ENCODE data around the gene MRPL21.

MRPL21 gene

GRCh38 chr11:68930991-68931855 lies 27.6 kb upstream of the MRPL21 start:
- no peak overlapping the region for H3K27ac ChIP-seq
- no peak for DNase-seq (ENCODE audit: low spot score)
- TF ChIP-seq CTCF (IDR thresholded peaks at IDR 0.05): no peak
- H3K4me3 ChIP-seq: no peak overlapping the region

GRCh38 chr11:68929706-68930570 lies 26.3 kb upstream of the MRPL21 start:
- Histone ChIP-seq H3K4me3 (no peak overlapping the region), H3K27ac (no peak overlapping the region)
- no peak for DNase-seq (ENCODE audit: low spot score)
- TF ChIP-seq CTCF (IDR thresholded peaks at IDR 0.05): no peak

- TF ChIP-seq CTCF (IDR thresholded peaks at IDR 0.05): no peak
- Histone ChIP-seq H3K27ac (no peak overlapping the region), H3K4me3 (no peak overlapping the region)
- no peak for DNase-seq (ENCODE audit: low spot score)
These were observed 25.5 kb upstream of the MRPL21 start for GRCh38 chr11:68929135-68929534.

GRCh38 chr11:68928136-68928880 lies 24.7 kb upstream of the MRPL21 start:
- no peak for TF ChIP-seq CTCF (IDR thresholded peaks at IDR 0.05)
- DNase-seq (ENCODE audit: low spot score): no peak
- H3K27ac ChIP-seq: peak overlapping the region in 1 of 2 donors; percentile 61
- H3K4me3 ChIP-seq: no peak overlapping the region

- Histone ChIP-seq H3K4me3 (no peak overlapping the region), H3K27ac (peak overlapping the region in 1 of 2 donors; percentile 61)
- no peak for DNase-seq (ENCODE audit: low spot score)
- no peak for TF ChIP-seq CTCF (IDR thresholded peaks at IDR 0.05)
These were observed 23.9 kb upstream of the MRPL21 start for GRCh38 chr11:68927280-68928135.

- H3K4me3 ChIP-seq: no peak overlapping the region
- H3K27ac ChIP-seq: no peak overlapping the region
- no peak for TF ChIP-seq CTCF (IDR thresholded peaks at IDR 0.05)
- no peak for DNase-seq (ENCODE audit: low spot score)
These were observed 22.0 kb upstream of the MRPL21 start for GRCh38 chr11:68925611-68926010.

All from coronary artery (tissue), 2 donors.